ENCODE data around the gene FAM171A2.

The FAM171A2 gene

DNA sequence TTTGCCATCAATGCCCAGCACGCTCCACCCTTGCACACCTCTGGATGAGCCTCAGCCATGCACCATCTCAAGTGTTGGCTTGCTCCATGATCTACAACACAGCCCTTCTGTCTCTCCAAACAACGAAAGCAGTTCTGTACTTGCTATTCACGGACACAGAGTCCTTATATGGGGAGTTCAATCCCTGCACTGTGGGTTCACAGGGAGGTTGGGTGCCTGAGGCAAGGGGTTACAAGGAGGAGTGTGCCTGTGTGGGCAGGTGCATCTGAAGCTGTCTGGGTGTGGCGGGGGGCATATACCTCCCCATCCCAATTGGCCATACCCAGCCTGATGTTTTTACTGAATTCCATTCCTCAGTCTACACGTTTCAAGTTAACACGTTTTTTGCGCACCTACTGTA lies 49.6 kb downstream of the FAM171A2 start:
- no peaks in the 10 kb centered on the region for H3K36me3 ChIP-seq (ENCODE audit: insufficient read depth, low read length)
- no peak overlapping the region for H3K4me3 ChIP-seq (ENCODE audit: low read depth in 1 of 2, low read length in 2 of 2)
- H3K9ac ChIP-seq (ENCODE audit: low read length), result no peak overlapping the region
- no peaks in the 10 kb centered on the region for H3K4me1 ChIP-seq (ENCODE audit: insufficient read depth, low read length)
- peaks cover 23 to 50% of the 10 kb centered on the region in 2 donors for H3K27me3 ChIP-seq (ENCODE audit: control insufficient read depth in 1 of 2, insufficient read depth in 2 of 2, low read length in 2 of 2)
- H3K27ac ChIP-seq (ENCODE audit: low read depth, low read length), result no peak overlapping the region
- H3K9me3 ChIP-seq (ENCODE audit: low read length), result no peaks in the 10 kb centered on the region

- Histone ChIP-seq H3K4me3 (ENCODE audit: low read depth in 1 of 2, low read length in 2 of 2) (no peak overlapping the region), H3K27me3 (ENCODE audit: control insufficient read depth in 1 of 2, insufficient read depth in 2 of 2, low read length in 2 of 2) (peaks cover 21 to 51% of the 10 kb centered on the region in 2 donors), H3K27ac (ENCODE audit: low read depth, low read length) (no peak overlapping the region)
These were observed 51.1 kb downstream of the FAM171A2 start for GRCh38 chr17:44312396-44313104.

DNA sequence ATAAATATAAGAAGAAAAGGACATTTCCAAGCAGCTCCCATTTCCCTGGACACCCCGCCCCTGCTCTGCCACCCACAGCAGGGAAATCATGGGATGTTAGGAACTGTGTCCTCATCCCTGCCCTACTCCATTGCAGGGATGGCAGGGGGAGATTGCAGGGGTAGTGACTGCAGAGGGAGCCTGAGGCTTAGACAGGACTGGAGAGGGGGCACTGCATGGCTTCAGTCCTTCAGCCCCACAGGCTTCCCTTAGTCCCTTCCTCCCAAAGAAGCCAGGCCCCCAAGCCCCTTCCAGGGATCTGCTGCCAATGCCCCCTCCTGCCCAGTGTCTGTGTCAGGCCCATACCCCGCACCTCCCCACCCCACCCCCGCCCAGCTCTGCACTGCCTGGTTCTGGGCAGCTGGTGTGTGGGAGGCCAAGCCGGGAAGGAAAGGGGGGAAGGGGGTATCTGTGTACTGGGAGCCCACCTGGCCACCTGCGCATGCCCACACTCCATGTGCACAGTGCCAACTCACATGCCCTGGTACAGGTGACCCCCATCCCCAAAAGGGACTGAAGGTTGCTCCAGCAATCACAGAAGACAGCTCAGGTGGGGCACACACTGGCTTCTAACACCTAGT lies 52.0 kb downstream of the FAM171A2 start:
- H3K9ac ChIP-seq (ENCODE audit: low read length), result no peak overlapping the region
- peaks cover 8% of the 10 kb centered on the region for H3K4me1 ChIP-seq (ENCODE audit: insufficient read depth, low read length)
- no peak overlapping the region for H3K4me3 ChIP-seq (ENCODE audit: low read depth in 1 of 2, low read length in 2 of 2)
- peaks cover 13 to 48% of the 10 kb centered on the region in 2 donors for H3K27me3 ChIP-seq (ENCODE audit: control insufficient read depth in 1 of 2, insufficient read depth in 2 of 2, low read length in 2 of 2)
- H3K36me3 ChIP-seq (ENCODE audit: insufficient read depth, low read length), result no peaks in the 10 kb centered on the region
- no peaks in the 10 kb centered on the region for H3K9me3 ChIP-seq (ENCODE audit: low read length)
- no peak overlapping the region for H3K27ac ChIP-seq (ENCODE audit: low read depth, low read length)

More at GRCh38 chr17:44312396-44313104, 51.1 kb downstream of the FAM171A2 start:
- Histone ChIP-seq H3K36me3 (ENCODE audit: insufficient read depth, low read length) (no peaks in the 10 kb centered on the region), H3K9ac (ENCODE audit: low read length) (no peak overlapping the region), H3K9me3 (ENCODE audit: low read length) (no peaks in the 10 kb centered on the region), H3K4me1 (ENCODE audit: insufficient read depth, low read length) (peaks cover 3% of the 10 kb centered on the region)

- Histone ChIP-seq H3K9me3 (ENCODE audit: low read length) (no peaks in the 10 kb centered on the region), H3K27ac (ENCODE audit: low read depth, low read length) (no peak overlapping the region), H3K4me3 (ENCODE audit: low read depth in 1 of 2, low read length in 2 of 2) (no peak overlapping the region), H3K4me1 (ENCODE audit: insufficient read depth, low read length) (peaks cover 8% of the 10 kb centered on the region), H3K9ac (ENCODE audit: low read length) (no peak overlapping the region), H3K27me3 (ENCODE audit: control insufficient read depth in 1 of 2, insufficient read depth in 2 of 2, low read length in 2 of 2) (peaks cover 4 to 39% of the 10 kb centered on the region in 2 donors), H3K36me3 (ENCODE audit: insufficient read depth, low read length) (no peaks in the 10 kb centered on the region)
These were observed 52.9 kb downstream of the FAM171A2 start for GRCh38 chr17:44310609-44311376.

DNA sequence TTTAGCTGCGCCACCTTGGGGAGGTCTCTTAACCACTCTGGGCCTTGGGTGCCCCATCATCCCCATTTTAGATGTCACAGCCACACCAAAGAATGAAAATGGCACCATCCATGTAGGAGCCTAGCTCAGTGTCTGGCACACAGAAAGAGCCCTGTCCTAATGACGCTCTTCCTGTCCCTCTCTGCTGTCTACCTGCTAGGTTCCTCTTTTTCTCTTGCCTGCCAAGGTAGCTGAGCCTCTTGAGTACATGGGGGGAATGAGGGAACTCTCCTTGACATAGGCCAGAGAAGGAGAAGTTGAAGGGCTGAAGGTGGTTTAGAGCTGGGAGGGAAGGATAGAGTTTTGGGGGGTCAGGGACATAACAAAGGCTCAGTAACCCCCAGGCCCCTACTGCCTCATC lies 53.5 kb downstream of the FAM171A2 start:
- no peak overlapping the region for H3K27ac ChIP-seq (ENCODE audit: low read depth, low read length)
- peaks cover 8% of the 10 kb centered on the region for H3K4me1 ChIP-seq (ENCODE audit: insufficient read depth, low read length)
- H3K4me3 ChIP-seq (ENCODE audit: low read depth in 1 of 2, low read length in 2 of 2), result no peak overlapping the region
- H3K9me3 ChIP-seq (ENCODE audit: low read length), result no peaks in the 10 kb centered on the region
- no peaks in the 10 kb centered on the region for H3K36me3 ChIP-seq (ENCODE audit: insufficient read depth, low read length)
- H3K9ac ChIP-seq (ENCODE audit: low read length), result no peak overlapping the region
- peaks cover 0 to 34% of the 10 kb centered on the region in 2 donors for H3K27me3 ChIP-seq (ENCODE audit: control insufficient read depth in 1 of 2, insufficient read depth in 2 of 2, low read length in 2 of 2)

GRCh38 chr17:44309472-44309871 lies 54.2 kb downstream of the FAM171A2 start:
- peaks cover 8% of the 10 kb centered on the region for H3K4me1 ChIP-seq (ENCODE audit: insufficient read depth, low read length)
- no peak overlapping the region for H3K4me3 ChIP-seq (ENCODE audit: low read depth in 1 of 2, low read length in 2 of 2)
- no peaks in the 10 kb centered on the region for H3K9me3 ChIP-seq (ENCODE audit: low read length)
- no peak overlapping the region for H3K27ac ChIP-seq (ENCODE audit: low read depth, low read length)
- H3K9ac ChIP-seq (ENCODE audit: low read length), result no peak overlapping the region
- H3K27me3 ChIP-seq (ENCODE audit: control insufficient read depth in 1 of 2, insufficient read depth in 2 of 2, low read length in 2 of 2), result peaks cover 0 to 28% of the 10 kb centered on the region in 2 donors
- no peaks in the 10 kb centered on the region for H3K36me3 ChIP-seq (ENCODE audit: insufficient read depth, low read length)

DNA sequence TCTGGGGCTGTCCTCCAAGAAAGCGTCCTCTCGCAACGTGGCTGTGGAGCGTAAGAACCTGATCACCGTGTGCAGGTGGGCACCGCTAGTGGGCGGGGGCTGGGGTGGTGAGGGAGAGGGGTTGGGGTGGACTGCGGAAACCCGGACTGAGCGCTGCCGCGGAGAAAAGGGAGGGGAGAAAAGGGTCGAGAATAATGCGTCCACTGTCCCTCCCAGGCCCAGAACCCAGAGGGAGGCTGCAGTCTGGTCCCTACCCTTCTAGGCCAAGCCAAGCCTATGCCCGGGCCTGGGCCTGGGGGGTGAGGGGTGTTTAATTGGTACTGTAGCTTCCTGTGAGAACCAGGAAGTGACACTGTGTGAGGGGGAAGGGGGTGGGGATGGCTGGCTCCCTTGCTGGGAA lies 54.8 kb downstream of the FAM171A2 start:
- H3K27me3 ChIP-seq (ENCODE audit: control insufficient read depth in 1 of 2, insufficient read depth in 2 of 2, low read length in 2 of 2), result peaks cover 0 to 22% of the 10 kb centered on the region in 2 donors
- H3K27ac ChIP-seq (ENCODE audit: low read depth, low read length), result no peak overlapping the region
- peak overlapping the region in 1 of 2 donors; percentile 32 for H3K4me3 ChIP-seq (ENCODE audit: low read depth in 1 of 2, low read length in 2 of 2)
- H3K36me3 ChIP-seq (ENCODE audit: insufficient read depth, low read length), result no peaks in the 10 kb centered on the region
- no peak overlapping the region for H3K9ac ChIP-seq (ENCODE audit: low read length)
- H3K9me3 ChIP-seq (ENCODE audit: low read length), result no peaks in the 10 kb centered on the region
- peaks cover 8% of the 10 kb centered on the region for H3K4me1 ChIP-seq (ENCODE audit: insufficient read depth, low read length)

DNA sequence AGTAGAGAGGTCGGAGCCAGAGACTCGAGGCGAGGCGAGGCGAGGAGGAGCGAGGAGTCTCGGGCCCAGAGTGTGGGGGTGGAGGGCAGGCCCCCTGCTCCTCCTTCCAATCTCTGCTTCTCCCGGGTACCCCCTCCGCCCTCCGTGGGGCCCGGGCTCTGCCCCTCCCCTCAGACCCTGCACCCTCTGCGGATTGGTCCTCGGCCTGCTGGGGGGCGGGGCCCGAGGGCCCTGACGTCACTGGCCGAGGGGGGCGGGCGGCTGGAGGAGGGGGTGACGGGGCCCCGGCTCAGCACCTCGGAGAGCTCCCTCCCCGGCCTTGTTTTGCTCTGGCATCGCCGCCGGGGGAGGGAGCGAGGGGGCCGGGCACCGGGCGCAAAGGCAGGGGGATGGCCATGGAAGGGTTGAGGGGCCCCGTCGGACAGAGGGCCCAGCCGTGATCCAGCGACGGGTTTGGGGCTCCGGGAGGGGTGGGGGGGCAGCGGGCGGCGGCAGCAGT lies 55.3 kb downstream of the FAM171A2 start, which contains the start of gene RUNDC3A:
Gene RUNDC3A, plus strand, starts transcription at position 282 of the 499 bp plus-strand sequence. CDS start 232 bp downstream, outside the sequence.
- Histone ChIP-seq H3K9me3 (ENCODE audit: low read length) (no peaks in the 10 kb centered on the region), H3K36me3 (ENCODE audit: insufficient read depth, low read length) (no peaks in the 10 kb centered on the region), H3K27ac (ENCODE audit: low read depth, low read length) (no peak within 1 kb of the TSS), H3K4me3 (ENCODE audit: low read depth in 1 of 2, low read length in 2 of 2) (peak within 1 kb of the TSS; percentile 32 to 60), H3K9ac (ENCODE audit: low read length) (no peak within 1 kb of the TSS), H3K4me1 (ENCODE audit: insufficient read depth, low read length) (peaks cover 8% of the 10 kb centered on the region), H3K27me3 (ENCODE audit: control insufficient read depth in 1 of 2, insufficient read depth in 2 of 2, low read length in 2 of 2) (peaks cover 0 to 21% of the 10 kb centered on the region in 2 donors)

- Histone ChIP-seq H3K27me3 (ENCODE audit: control insufficient read depth in 1 of 2, insufficient read depth in 2 of 2, low read length in 2 of 2) (peaks cover 0 to 14% of the 10 kb centered on the region in 2 donors), H3K36me3 (ENCODE audit: insufficient read depth, low read length) (no peaks in the 10 kb centered on the region), H3K9me3 (ENCODE audit: low read length) (no peaks in the 10 kb centered on the region), H3K4me1 (ENCODE audit: insufficient read depth, low read length) (peaks cover 8% of the 10 kb centered on the region), H3K27ac (ENCODE audit: low read depth, low read length) (no peak overlapping the region), H3K4me3 (ENCODE audit: low read depth in 1 of 2, low read length in 2 of 2) (peak overlapping the region; percentile 25 to 60), H3K9ac (ENCODE audit: low read length) (no peak overlapping the region)
These were observed 56.1 kb downstream of the FAM171A2 start for GRCh38 chr17:44307387-44308186.

GRCh38 chr17:44304651-44305050 lies 59.0 kb downstream of the FAM171A2 start:
- Histone ChIP-seq H3K4me3 (ENCODE audit: low read depth in 1 of 2, low read length in 2 of 2) (no peak overlapping the region), H3K36me3 (ENCODE audit: insufficient read depth, low read length) (no peaks in the 10 kb centered on the region), H3K27ac (ENCODE audit: low read depth, low read length) (no peak overlapping the region), H3K9ac (ENCODE audit: low read length) (no peak overlapping the region), H3K4me1 (ENCODE audit: insufficient read depth, low read length) (peaks cover 8% of the 10 kb centered on the region), H3K27me3 (ENCODE audit: control insufficient read depth in 1 of 2, insufficient read depth in 2 of 2, low read length in 2 of 2) (peaks cover 0 to 14% of the 10 kb centered on the region in 2 donors), H3K9me3 (ENCODE audit: low read length) (no peaks in the 10 kb centered on the region)
